Measurements from ENCODE around the gene SRRM4.
A peak's percentile ranks its signal among the peaks of the same experiment; 100 is the strongest.

Gene SRRM4

GRCh38 chr12:119201789-119202543 is 220.6 kb downstream of the SRRM4 start:
- H3K27ac ChIP-seq, result no peak overlapping the region
- TF ChIP-seq CTCF (IDR thresholded peaks at IDR 0.05) (no peak), ZFX (IDR thresholded peaks at IDR 0.05; ENCODE audit: borderline replicate concordance) (no peak)

DNA sequence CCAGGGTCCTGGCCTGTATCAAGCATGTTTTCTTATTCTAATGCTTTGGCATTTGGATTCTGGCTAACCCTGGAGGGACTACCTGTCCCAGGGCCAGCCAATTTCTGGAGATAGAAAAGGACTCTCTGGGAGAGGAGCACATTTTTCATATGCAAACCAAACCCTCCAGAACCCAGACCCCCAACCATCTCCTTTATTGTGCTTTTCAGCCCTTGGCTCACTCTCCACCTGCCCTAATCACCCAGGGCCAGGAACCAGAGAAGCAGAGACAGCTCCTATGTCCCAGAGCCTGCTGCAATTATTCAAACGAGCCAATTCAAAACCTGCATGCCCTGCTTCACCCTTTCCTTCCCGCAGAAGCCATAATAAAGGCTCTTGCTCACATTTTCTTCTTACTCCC is 221.2 kb downstream of the SRRM4 start:
- no peak overlapping the region for H3K27ac ChIP-seq
- TF ChIP-seq CTCF (IDR thresholded peaks at IDR 0.05), result no peak

DNA sequence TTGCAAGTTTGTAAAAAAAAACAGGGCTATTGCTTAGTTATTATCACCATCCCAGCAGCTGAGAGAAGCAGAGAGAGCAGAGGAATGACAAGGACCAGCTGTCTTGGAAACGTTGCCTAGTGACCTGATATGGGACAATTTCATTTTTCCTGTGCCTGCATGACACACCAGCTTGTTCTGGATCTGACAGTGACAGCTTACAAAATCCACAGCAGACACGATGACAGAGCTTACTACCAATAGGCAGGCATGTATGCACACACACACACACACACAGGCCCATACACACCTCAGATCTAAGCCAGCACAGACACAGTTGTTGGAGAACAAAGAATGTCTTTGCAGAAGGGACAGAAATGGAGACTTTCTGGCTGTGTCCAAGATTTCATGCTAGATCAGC is 222.8 kb downstream of the SRRM4 start:
- no peak for TF ChIP-seq ZFX (IDR thresholded peaks at IDR 0.05; ENCODE audit: borderline replicate concordance)
- no peak for TF ChIP-seq CTCF (IDR thresholded peaks at IDR 0.05)

GRCh38 chr12:119204671-119205285 is 223.4 kb downstream of the SRRM4 start:
- H3K27ac ChIP-seq, result no peak overlapping the region
- TF ChIP-seq CTCF (IDR thresholded peaks at IDR 0.05) (no peak), ZFX (IDR thresholded peaks at IDR 0.05; ENCODE audit: borderline replicate concordance) (no peak)

More for the DNA sequence above, 222.8 kb downstream of the SRRM4 start:
- no peak overlapping the region for H3K27ac ChIP-seq

GRCh38 chr12:119206348-119207062 is 225.2 kb downstream of the SRRM4 start:
- no peak overlapping the region for H3K27ac ChIP-seq
- no peak for TF ChIP-seq ZFX (IDR thresholded peaks at IDR 0.05; ENCODE audit: borderline replicate concordance)
- TF ChIP-seq CTCF (IDR thresholded peaks at IDR 0.05), result 0 out of 2 replicates have a peak, but pooled peaks have one; percentile 6

- no peak for TF ChIP-seq CTCF (IDR thresholded peaks at IDR 0.05)
- no peak for TF ChIP-seq ZFX (IDR thresholded peaks at IDR 0.05; ENCODE audit: borderline replicate concordance)
- H3K27ac ChIP-seq, result no peak overlapping the region
These were observed 225.8 kb downstream of the SRRM4 start for GRCh38 chr12:119207063-119207560.
